Measurements from ENCODE around the gene ITGA8. TPM values are rescaled to one million over a fixed set of nuclear protein-coding genes. Genes with fewer than 3 reads are reported as not detected.
A peak's percentile ranks its signal among the peaks of the same experiment; 100 is the strongest.

ITGA8 gene
- total and polyA plus RNA-seq, 2 of the 4 experiments (the other 2 are of a cell fraction): under 0.01 to 0.02 TPM

GRCh38 chr10:15741581-15741980 is 21.9 kb upstream of the ITGA8 start:
- WGBS, 2 experiments (ENCODE audit: extremely low coverage in 2 of 2, insufficient read length in 1 of 2): no CpG with 5 or more reads among the region's 5 CpGs
- CTCF ChIA-PET: interaction anchor here (1.0 kb wide), 1 partner anchor 11 kb away, joined by 3 read pairs; no protein-coding TSS in a partner anchor
- TF ChIP-seq MXI1 (IDR thresholded peaks at IDR 0.05; ENCODE audit: borderline replicate concordance, low read depth, low read length): no peak
- no peak for TF ChIP-seq USF2 (IDR thresholded peaks at IDR 0.05; ENCODE audit: low read depth, low read length)
- TF ChIP-seq CTCF (conservative IDR thresholded peaks at IDR 0.05; ENCODE audit: low read depth, low read length): no peak
- no peak for TF ChIP-seq RCOR1 (IDR thresholded peaks at IDR 0.05; ENCODE audit: insufficient replicate concordance, low read length)
- no peak for TF ChIP-seq MAFK (IDR thresholded peaks at IDR 0.05; ENCODE audit: low read depth, low read length)
- TF ChIP-seq NFE2L2 (IDR thresholded peaks at IDR 0.05; ENCODE audit: low read depth, low read length): no peak
- no peak for TF ChIP-seq FOS (IDR thresholded peaks at IDR 0.05; ENCODE audit: low read depth, low read length)
- no peak for TF ChIP-seq SMC3 (IDR thresholded peaks at IDR 0.05; ENCODE audit: low read depth, low read length)
- TF ChIP-seq MAZ (IDR thresholded peaks at IDR 0.05; ENCODE audit: borderline replicate concordance, low read depth, low read length): no peak
- TF ChIP-seq CEBPB (IDR thresholded peaks at IDR 0.05; ENCODE audit: low read depth, low read length): no peak
- TF ChIP-seq ELK1 (IDR thresholded peaks at IDR 0.05; ENCODE audit: borderline replicate concordance, low read depth, low read length): no peak
- no peak for TF ChIP-seq RFX5 (IDR thresholded peaks at IDR 0.05; ENCODE audit: low read depth, low read length)
- no peak for TF ChIP-seq POLR2A (IDR thresholded peaks at IDR 0.05; ENCODE audit: low read depth, low read length)
- no peak for TF ChIP-seq RAD21 (IDR thresholded peaks at IDR 0.05; ENCODE audit: low read length)

More at GRCh38 chr10:15741581-15741980, 21.9 kb upstream of the ITGA8 start:
- H3K9me3 ChIP-seq (ENCODE audit: control insufficient read depth, insufficient read depth, low read length): no peaks in the 10 kb centered on the region
- H3K4me3 ChIP-seq (ENCODE audit: insufficient read depth, low read depth, low read length): no peak overlapping the region
- H3K4me1 ChIP-seq (ENCODE audit: control insufficient read depth, insufficient read depth, low read length): no peaks in the 10 kb centered on the region
- no peak overlapping the region for H4K5ac ChIP-seq (ENCODE audit: low read depth, low read length)
- no peak overlapping the region for H2AFZ ChIP-seq (replicated peaks; ENCODE audit: low read length, poor library complexity)
- H3K27ac ChIP-seq (ENCODE audit: insufficient read depth, low read length): no peak overlapping the region
- no peak overlapping the region for H2BK120ac ChIP-seq (ENCODE audit: low read depth, low read length)
- H3K56ac ChIP-seq (ENCODE audit: extremely low read depth, insufficient read depth, low read length): no peak overlapping the region
- no peaks in the 10 kb centered on the region for H3K36me3 ChIP-seq (ENCODE audit: control insufficient read depth, insufficient read depth, low read length)
- no peak overlapping the region for H3K4ac ChIP-seq (ENCODE audit: low read depth, low read length)
- H2AK5ac ChIP-seq (ENCODE audit: low read depth, low read length): no peak overlapping the region
- H3K14ac ChIP-seq (replicated peaks; ENCODE audit: low read depth, low read length): no peak overlapping the region
- H4K91ac ChIP-seq (ENCODE audit: insufficient read depth, low read depth, low read length): no peak overlapping the region
- H3K18ac ChIP-seq (ENCODE audit: low read depth, low read length): no peak overlapping the region
- H2BK20ac ChIP-seq (ENCODE audit: low read depth, low read length): no peak overlapping the region
- H2BK15ac ChIP-seq (ENCODE audit: low read depth, low read length): no peak overlapping the region
- POLR2A ChIA-PET (ENCODE audit: unreplicated experiment): no interaction called here
- no peak overlapping the region for H3K4me2 ChIP-seq (ENCODE audit: low read depth, low read length)
- intact Hi-C loops (cut with micrococcal nuclease): no loop called here
- H3K23ac ChIP-seq (ENCODE audit: low read depth, low read length): no peak overlapping the region
- H2BK5ac ChIP-seq (ENCODE audit: low read depth, low read length, poor library complexity, severe bottlenecking): no peak overlapping the region
- DNase-seq (no peak), ATAC-seq (ENCODE audit: low read depth) (no peak)
- no peaks in the 10 kb centered on the region for H3K79me1 ChIP-seq (ENCODE audit: low read depth in 1 of 2, low read length in 2 of 2)
- no peaks in the 10 kb centered on the region for H4K20me1 ChIP-seq (ENCODE audit: insufficient read depth, low read length)
- H3K9ac ChIP-seq (ENCODE audit: low read depth, low read length): no peak overlapping the region
- in situ Hi-C loops (cut with MboI; ENCODE audit: low sequenced_read_pairs): no loop called here
- no peak overlapping the region for H4K8ac ChIP-seq (ENCODE audit: low read depth in 2 of 2, low read length in 2 of 2)
- no TSS peak for BruUV-seq (replicated peaks)
- dilution Hi-C loops (cut with HindIII; ENCODE audit: low sequenced_read_pairs, unreplicated experiment): no loop called here
- H3K9me1 ChIP-seq (ENCODE audit: insufficient read depth, low read length): no peaks in the 10 kb centered on the region
- peak overlapping the region; percentile 50 for H2AK9ac ChIP-seq (replicated peaks; ENCODE audit: low read depth, low read length, poor library complexity)
- peaks cover 13% of the 10 kb centered on the region for H3K27me3 ChIP-seq (ENCODE audit: control insufficient read depth, insufficient read depth, low read length)
